Body of pancreas (tissue), 4 donors: ENCODE data around the gene UPF2. TPM values are rescaled to one million over a fixed set of nuclear protein-coding genes. Genes with fewer than 3 reads are reported as not detected.
A peak's percentile ranks its signal among the peaks of the same experiment; 100 is the strongest.

Experiments
- ATAC-seq: fragments of 150-250 bp; one replicate; pipeline ENCODE4 v1.9.1; 2016
- DNase-seq, 4 donors: peaks; one replicate each; pipeline ENCODE4 v3.0.0-alpha.2; 2019
- H3K27ac ChIP-seq, 4 donors: fragments of 200-600 bp; sonication (generic); 1 replicate in 3 of 4; 2 replicates in 1 of 4; pipeline versions ENCODE4 v1.5.1 to v1.6.1; 2016 to 2019; ENCODE audit warnings: mild to moderate bottlenecking in 1 of 4, mixed read lengths in 1 of 4, moderate library complexity in 1 of 4
- H3K27me3 ChIP-seq, 2 donors: fragments of 200-600 bp; sonication (generic); one replicate each; pipeline ENCODE4 v1.6.0; 2016; ENCODE audit warnings: mild to moderate bottlenecking in 1 of 2
- H3K36me3 ChIP-seq, 2 donors: fragments of 200-600 bp; sonication (generic); replicated peaks in 1 of 2; 2 replicates each; pipeline ENCODE4 v1.5.1; 2016; ENCODE audit warnings: low read depth in 2 of 2; ENCODE audit not compliant: insufficient read depth in 1 of 2
- H3K4me1 ChIP-seq: fragments of 200-600 bp; sonication (generic); one replicate; pipeline ENCODE4 v1.6.0; 2016
- H3K4me3 ChIP-seq, 2 donors: fragments of 200-600 bp; sonication (generic); 1 replicate in 1 of 2; 2 replicates in 1 of 2; pipeline ENCODE4 v1.5.1; 2016 to 2019
- H3K9me3 ChIP-seq, 3 donors: fragments of 200-600 bp; sonication (generic); 1 replicate in 2 of 3; 2 replicates in 1 of 3; pipeline ENCODE4 v1.5.1; 2016
- CTCF ChIP-seq, 7 experiments: fragments of 450-650 bp in 4 of 7; fragments of 200-600 bp in 3 of 7; sonication (generic) in 3 of 7; IDR thresholded peaks; one replicate each; pipeline ENCODE4 v1.5.1; 2016 to 2019; ENCODE audit warnings: antibody characterized with exemption in 7 of 7
- POLR2A ChIP-seq, 3 donors: fragments of 450-650 bp; IDR thresholded peaks; one replicate each; pipeline ENCODE4 v1.6.1; 2016; ENCODE audit warnings: antibody characterized with exemption in 3 of 3, mild to moderate bottlenecking in 2 of 3
- WGBS, 2 donors: methylation state at CpG; one replicate each; pipeline ENCODE4 v1.1.5; 2017; 5-methylcytosine and 5-hydroxymethylcytosine counted together
- intact Hi-C: fragments of 100-400 bp; cut with DNase I; formaldehyde crosslinking; loops from one replicate; pipeline ENCODE4 v1.15.1; 2023
- total RNA-seq, 2 donors: library from RNA; depleted of rRNA; stranded (reverse); fragments of >200 nt; gene quantifications; one replicate each; pipeline ENCODE4 v1.1.0, GENCODE V29; 2016

UPF2 gene
- total RNA-seq, 2 donors from 2014 or later: 11.2 to 16.9 TPM

- H3K27me3 ChIP-seq: no peaks in the 10 kb centered on the region
- TF ChIP-seq CTCF (IDR thresholded peaks at IDR 0.05) (no peak), POLR2A (IDR thresholded peaks at IDR 0.05) (peak; percentile 6 to 54 (median 45))
- WGBS, 2 donors: 15 to 44% methylated on average over 7 to 17 of the region's 17 CpGs
- intact Hi-C loops: no loop called here
- ATAC-seq (peak; percentile 93), DNase-seq (peak; percentile 82 to 93 (median 90))
- H3K27ac ChIP-seq: peak overlapping the region; percentile 90 to 94 (median 90)
- H3K36me3 ChIP-seq: no peaks in the 10 kb centered on the region
- H3K4me1 ChIP-seq: peaks cover 37% of the 10 kb centered on the region
- no peaks in the 10 kb centered on the region for H3K9me3 ChIP-seq
- no peak overlapping the region for H3K4me3 ChIP-seq
Measured at GRCh38 chr10:11875494-11876281, 166.9 kb downstream of the UPF2 start.

- peak; percentile 63 for ATAC-seq
- 36 to 43% methylated on average over 13 to 20 of the region's 20 CpGs for WGBS, 2 donors
Measured at GRCh38 chr10:11874568-11875493, 167.8 kb downstream of the UPF2 start.

GRCh38 chr10:11871466-11871865, 171.1 kb downstream of the UPF2 start:
- no peaks in the 10 kb centered on the region for H3K27me3 ChIP-seq
- peaks cover 0 to 2% of the 10 kb centered on the region in 2 donors for H3K36me3 ChIP-seq
- H3K4me3 ChIP-seq: no peak overlapping the region
- H3K27ac ChIP-seq: no peak overlapping the region
- no peak for ATAC-seq
- DNase-seq: no peak
- TF ChIP-seq POLR2A (IDR thresholded peaks at IDR 0.05) (no peak), CTCF (IDR thresholded peaks at IDR 0.05) (no peak)
- WGBS, 2 donors: 61 to 82% methylated on average over 9 of the region's 9 CpGs
- intact Hi-C loops: no loop called here
- no peaks in the 10 kb centered on the region for H3K9me3 ChIP-seq
- peaks cover 25% of the 10 kb centered on the region for H3K4me1 ChIP-seq

More at GRCh38 chr10:11874568-11875493, 167.8 kb downstream of the UPF2 start:
- DNase-seq: peak; percentile 48 to 63 (median 60)
- H3K4me3 ChIP-seq: no peak overlapping the region
- no peaks in the 10 kb centered on the region for H3K9me3 ChIP-seq
- H3K4me1 ChIP-seq: peaks cover 37% of the 10 kb centered on the region
- peak overlapping the region; percentile 90 to 94 (median 90) for H3K27ac ChIP-seq
- no peaks in the 10 kb centered on the region for H3K36me3 ChIP-seq
- no peaks in the 10 kb centered on the region for H3K27me3 ChIP-seq
- intact Hi-C loops: no loop called here
- TF ChIP-seq POLR2A (IDR thresholded peaks at IDR 0.05) (peak; percentile 11 to 26 (median 18)), CTCF (IDR thresholded peaks at IDR 0.05) (no peak)

GRCh38 chr10:11870900-11871400, 171.7 kb downstream of the UPF2 start:
- Histone ChIP-seq H3K27ac (no peak overlapping the region), H3K9me3 (no peaks in the 10 kb centered on the region), H3K4me1 (peaks cover 20% of the 10 kb centered on the region), H3K27me3 (no peaks in the 10 kb centered on the region), H3K36me3 (peaks cover 0 to 2% of the 10 kb centered on the region in 2 donors), H3K4me3 (no peak overlapping the region)
- WGBS, 2 donors: 87 to 92% methylated on average over 7 of the region's 7 CpGs
- DNase-seq (no peak), ATAC-seq (no peak)
- intact Hi-C loops: no loop called here
- TF ChIP-seq POLR2A (IDR thresholded peaks at IDR 0.05): no peak
- no peak for TF ChIP-seq CTCF (IDR thresholded peaks at IDR 0.05)
